ENCODE data around the gene RASSF5.

DNA sequence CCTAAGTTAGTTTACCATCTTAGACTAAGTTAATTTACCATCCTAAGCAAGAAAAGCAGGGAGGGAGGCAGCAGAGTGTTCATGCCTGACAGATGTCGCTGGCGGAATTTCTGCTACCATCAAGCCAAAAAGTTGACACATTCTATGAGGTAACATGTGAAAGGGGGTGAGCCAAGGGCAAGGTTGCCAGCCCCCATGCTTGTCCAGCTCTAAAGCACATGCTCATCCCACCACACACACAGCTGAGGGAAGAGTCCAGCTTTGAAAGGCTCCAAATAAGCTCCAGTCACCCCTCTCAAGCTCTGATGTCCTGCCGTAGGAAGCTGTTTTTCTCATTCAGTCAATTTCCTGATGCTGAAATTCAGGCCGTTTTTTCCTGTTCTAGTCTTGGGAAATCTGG is 58.7 kb downstream of the RASSF5 start:
- TF ChIP-seq, protein P1, sequence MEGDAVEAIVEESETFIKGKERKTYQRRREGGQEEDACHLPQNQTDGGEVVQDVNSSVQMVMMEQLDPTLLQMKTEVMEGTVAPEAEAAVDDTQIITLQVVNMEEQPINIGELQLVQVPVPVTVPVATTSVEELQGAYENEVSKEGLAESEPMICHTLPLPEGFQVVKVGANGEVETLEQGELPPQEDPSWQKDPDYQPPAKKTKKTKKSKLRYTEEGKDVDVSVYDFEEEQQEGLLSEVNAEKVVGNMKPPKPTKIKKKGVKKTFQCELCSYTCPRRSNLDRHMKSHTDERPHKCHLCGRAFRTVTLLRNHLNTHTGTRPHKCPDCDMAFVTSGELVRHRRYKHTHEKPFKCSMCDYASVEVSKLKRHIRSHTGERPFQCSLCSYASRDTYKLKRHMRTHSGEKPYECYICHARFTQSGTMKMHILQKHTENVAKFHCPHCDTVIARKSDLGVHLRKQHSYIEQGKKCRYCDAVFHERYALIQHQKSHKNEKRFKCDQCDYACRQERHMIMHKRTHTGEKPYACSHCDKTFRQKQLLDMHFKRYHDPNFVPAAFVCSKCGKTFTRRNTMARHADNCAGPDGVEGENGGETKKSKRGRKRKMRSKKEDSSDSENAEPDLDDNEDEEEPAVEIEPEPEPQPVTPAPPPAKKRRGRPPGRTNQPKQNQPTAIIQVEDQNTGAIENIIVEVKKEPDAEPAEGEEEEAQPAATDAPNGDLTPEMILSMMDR (IDR thresholded peaks at IDR 0.05) = no peak
- no peak for TF ChIP-seq EZH2 (IDR thresholded peaks at IDR 0.05; ENCODE audit: borderline replicate concordance, insufficient read depth, low read depth, low read length, poor library complexity, severe bottlenecking)

Data from B cell (primary cell).